ENCODE results near the gene NELFA. TPM values are rescaled to one million over a fixed set of nuclear protein-coding genes. Genes with fewer than 3 reads are reported as not detected.
"Not testable (repeated sequence)": the region's sequence is repeated elsewhere in the genome, so short reads cannot be mapped to it uniquely, and the experiment has no call there.

Gene NELFA
- total RNA-seq, 1 experiment from 2014 or later = 58.3 TPM

DNA sequence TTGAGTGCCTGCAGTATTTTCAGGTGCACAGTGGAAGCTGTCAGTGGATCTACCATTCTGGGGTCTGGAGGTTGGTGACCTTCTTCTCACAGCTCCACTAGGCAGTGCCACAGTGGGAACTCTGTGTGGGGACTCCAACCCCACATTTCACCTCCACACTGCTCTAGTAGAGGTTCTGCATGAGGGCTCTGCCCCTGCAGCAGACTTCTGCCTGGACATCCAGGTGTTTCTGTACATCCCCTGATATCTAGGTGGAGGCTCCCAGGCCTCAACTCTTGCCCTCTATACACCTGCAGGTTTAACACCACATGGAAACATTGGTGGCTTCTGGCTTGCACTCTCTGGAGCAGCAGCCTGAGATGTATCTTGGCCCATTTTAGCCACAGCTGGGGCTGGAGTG is 17.0 kb upstream of the NELFA start:
- no peak for DNase-seq (ENCODE audit: low spot score)
- intact Hi-C loops (cut with micrococcal nuclease; ENCODE audit: unreplicated experiment) = no loop called here
- POLR2A ChIA-PET (ENCODE audit: low non-redundant PET) = no interaction called here

DNA sequence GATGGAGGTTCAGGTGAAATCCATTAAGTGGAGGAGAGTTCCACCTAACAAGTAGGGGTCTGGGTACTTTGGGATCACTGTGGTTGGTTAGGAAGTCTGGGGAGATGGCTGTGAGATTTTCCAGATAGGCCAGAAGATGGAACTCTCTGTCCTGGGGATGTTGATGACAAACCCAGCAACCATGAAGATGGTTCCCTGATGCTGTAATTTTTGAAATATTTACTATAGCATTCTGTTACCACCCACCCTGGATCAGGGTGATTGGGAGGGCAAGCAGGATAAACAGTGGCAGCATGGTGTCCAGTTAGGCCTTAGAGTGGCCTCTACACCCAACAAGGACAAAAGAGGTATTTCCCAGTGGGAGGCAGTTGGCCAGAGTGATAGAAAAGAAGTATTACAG is 15.9 kb upstream of the NELFA start:
- no peaks in the 10 kb centered on the region for H3K9me3 ChIP-seq (ENCODE audit: low read depth, low read length, poor library complexity, severe bottlenecking)
- DNase-seq (ENCODE audit: low spot score) = no peak
- no peaks in the 10 kb centered on the region for H3K4me1 ChIP-seq (ENCODE audit: insufficient read depth, low read length, poor library complexity, severe bottlenecking)
- TF ChIP-seq CTCF (conservative IDR thresholded peaks at IDR 0.05; ENCODE audit: low read depth, low read length) (no peak), EZH2 (IDR thresholded peaks at IDR 0.05; ENCODE audit: borderline replicate concordance, low read depth, low read length, poor library complexity, severe bottlenecking) (no peak)
- no peak overlapping the region for H3K27ac ChIP-seq (ENCODE audit: low read depth, low read length, poor library complexity, severe bottlenecking)
- intact Hi-C loops (cut with micrococcal nuclease; ENCODE audit: unreplicated experiment) = no loop called here
- no TSS peak for BruUV-seq (replicated peaks)
- ChIA-PET CTCF (no interaction called here), POLR2A (ENCODE audit: low non-redundant PET) (no interaction called here)
- H3K27me3 ChIP-seq (replicated peaks; ENCODE audit: insufficient read depth, low read depth, low read length, poor library complexity) = peaks cover 4% of the 10 kb centered on the region
- no peaks in the 10 kb centered on the region for H3K36me3 ChIP-seq (ENCODE audit: insufficient read depth, low read length, poor library complexity, severe bottlenecking)
- H3K4me3 ChIP-seq (ENCODE audit: low read depth, low read length, poor library complexity, severe bottlenecking) = no peak overlapping the region

More for the DNA sequence above, 17.0 kb upstream of the NELFA start:
- TF ChIP-seq CTCF (conservative IDR thresholded peaks at IDR 0.05; ENCODE audit: low read depth, low read length) (no peak), EZH2 (IDR thresholded peaks at IDR 0.05; ENCODE audit: borderline replicate concordance, low read depth, low read length, poor library complexity, severe bottlenecking) (no peak)
- peaks cover 9% of the 10 kb centered on the region for H3K27me3 ChIP-seq (replicated peaks; ENCODE audit: insufficient read depth, low read depth, low read length, poor library complexity)
- H3K4me1 ChIP-seq (ENCODE audit: insufficient read depth, low read length, poor library complexity, severe bottlenecking) = no peaks in the 10 kb centered on the region
- no peak overlapping the region for H3K4me3 ChIP-seq (ENCODE audit: low read depth, low read length, poor library complexity, severe bottlenecking)
- no peaks in the 10 kb centered on the region for H3K9me3 ChIP-seq (ENCODE audit: low read depth, low read length, poor library complexity, severe bottlenecking)
- no peak overlapping the region for H3K27ac ChIP-seq (ENCODE audit: low read depth, low read length, poor library complexity, severe bottlenecking)
- H3K36me3 ChIP-seq (ENCODE audit: insufficient read depth, low read length, poor library complexity, severe bottlenecking) = no peaks in the 10 kb centered on the region
- CTCF ChIA-PET = no interaction called here
- BruUV-seq (replicated peaks) = no TSS peak

DNA sequence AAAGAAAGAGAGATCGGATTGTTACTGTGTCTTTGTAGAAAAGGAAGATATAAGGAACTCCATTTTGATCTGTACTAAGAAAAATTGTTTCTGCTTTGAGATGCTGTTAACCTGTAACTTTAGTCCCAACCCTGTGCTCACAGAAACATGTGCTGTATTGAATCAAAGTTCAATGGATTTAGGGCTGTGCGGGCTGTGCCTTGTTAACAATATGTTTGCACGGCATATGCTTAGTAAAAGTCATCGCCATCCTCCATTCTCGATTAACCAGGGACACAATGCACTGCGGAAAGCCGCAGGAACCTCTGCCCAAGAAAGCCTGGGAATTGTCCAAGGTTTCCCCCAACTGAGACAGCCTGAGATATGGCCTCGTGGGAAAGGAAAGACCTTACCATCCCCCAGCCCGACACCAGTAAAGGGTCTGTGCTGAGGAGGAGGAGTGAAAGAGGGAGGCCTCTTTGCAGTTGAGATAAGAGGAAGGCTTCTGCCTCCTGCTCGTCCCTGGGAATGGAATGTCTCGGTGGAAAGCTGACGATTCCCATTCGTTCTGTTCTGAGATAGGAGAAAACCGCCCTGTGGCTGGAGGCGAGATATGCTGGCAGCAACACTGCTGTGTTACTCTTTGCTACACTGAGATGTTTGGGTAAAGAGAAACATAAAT is 12.7 kb upstream of the NELFA start:
- BruUV-seq (replicated peaks); POLR2A ChIA-PET (ENCODE audit: low non-redundant PET); DNase-seq (ENCODE audit: low spot score); H3K4me1 ChIP-seq (ENCODE audit: insufficient read depth, low read length, poor library complexity, severe bottlenecking); H3K9me3 ChIP-seq (ENCODE audit: low read depth, low read length, poor library complexity, severe bottlenecking); H3K36me3 ChIP-seq (ENCODE audit: insufficient read depth, low read length, poor library complexity, severe bottlenecking); H3K4me3 ChIP-seq (ENCODE audit: low read depth, low read length, poor library complexity, severe bottlenecking); H3K27ac ChIP-seq (ENCODE audit: low read depth, low read length, poor library complexity, severe bottlenecking); CTCF ChIA-PET; intact Hi-C loops (cut with micrococcal nuclease; ENCODE audit: unreplicated experiment); H3K27me3 ChIP-seq (replicated peaks; ENCODE audit: insufficient read depth, low read depth, low read length, poor library complexity): not testable (repeated sequence)

DNA sequence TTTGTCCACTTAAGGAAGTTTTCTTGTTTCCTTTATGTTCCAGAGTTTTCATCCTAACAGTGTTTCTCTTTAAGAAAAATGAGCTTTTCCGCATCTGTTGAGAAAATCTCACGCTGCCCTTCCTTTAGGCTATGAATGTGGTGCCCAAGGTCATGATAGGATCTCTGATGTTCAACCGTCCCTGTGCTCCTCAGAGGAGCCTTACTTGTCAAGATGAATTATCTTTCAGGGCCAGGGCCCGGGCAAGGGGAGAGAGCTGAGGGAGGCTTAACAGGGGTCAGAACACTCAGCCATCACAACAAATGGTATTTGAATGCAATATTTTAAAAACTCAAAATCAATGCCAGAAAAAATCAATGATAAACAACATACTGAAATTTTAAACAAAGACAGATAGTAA is 6.2 kb upstream of the NELFA start:
- intact Hi-C loops (cut with micrococcal nuclease; ENCODE audit: unreplicated experiment) = no loop called here
- CTCF ChIA-PET = no interaction called here

More for the DNA sequence above, 6.2 kb upstream of the NELFA start:
- BruUV-seq (replicated peaks) = no TSS peak
- no peak for DNase-seq (ENCODE audit: low spot score)
- Histone ChIP-seq H3K4me3 (ENCODE audit: low read depth, low read length, poor library complexity, severe bottlenecking) (no peak overlapping the region), H3K4me1 (ENCODE audit: insufficient read depth, low read length, poor library complexity, severe bottlenecking) (no peaks in the 10 kb centered on the region), H3K36me3 (ENCODE audit: insufficient read depth, low read length, poor library complexity, severe bottlenecking) (no peaks in the 10 kb centered on the region), H3K27me3 (replicated peaks; ENCODE audit: insufficient read depth, low read depth, low read length, poor library complexity) (no peaks in the 10 kb centered on the region), H3K9me3 (ENCODE audit: low read depth, low read length, poor library complexity, severe bottlenecking) (no peaks in the 10 kb centered on the region), H3K27ac (ENCODE audit: low read depth, low read length, poor library complexity, severe bottlenecking) (no peak overlapping the region)
- TF ChIP-seq CTCF (conservative IDR thresholded peaks at IDR 0.05; ENCODE audit: low read depth, low read length) (no peak), EZH2 (IDR thresholded peaks at IDR 0.05; ENCODE audit: borderline replicate concordance, low read depth, low read length, poor library complexity, severe bottlenecking) (no peak)
- POLR2A ChIA-PET (ENCODE audit: low non-redundant PET) = no interaction called here
